ENCODE data around the gene SCN10A. TPM values are rescaled to one million over a fixed set of nuclear protein-coding genes. Genes with fewer than 3 reads are reported as not detected.

SCN10A gene
- total and polyA plus RNA-seq, 2 of the 13 experiments (the other 11 are each of a cell fraction or from before 2014, with no cell fraction given), result not detected

DNA sequence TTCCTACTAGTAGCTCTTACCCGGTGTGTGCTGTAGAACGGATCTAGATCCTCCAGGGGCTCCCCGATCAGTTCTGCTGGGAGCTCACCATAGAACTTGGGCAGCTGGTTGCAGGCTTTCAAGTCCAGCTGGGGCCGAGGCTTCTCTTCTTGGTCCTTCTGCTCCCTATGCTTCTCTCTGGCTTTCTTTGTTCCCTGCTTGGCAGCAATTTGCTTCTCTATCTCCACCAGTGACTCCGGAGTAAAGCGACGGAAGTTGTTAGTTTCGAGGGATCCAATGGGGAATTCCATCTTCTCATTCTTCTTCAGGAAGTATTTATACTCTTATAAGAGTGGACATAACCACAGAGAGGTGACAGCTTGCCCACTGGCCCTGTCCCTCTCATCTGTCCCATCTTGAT, 22.3 kb downstream of the SCN10A start (continued):
- TF ChIP-seq, protein P1, sequence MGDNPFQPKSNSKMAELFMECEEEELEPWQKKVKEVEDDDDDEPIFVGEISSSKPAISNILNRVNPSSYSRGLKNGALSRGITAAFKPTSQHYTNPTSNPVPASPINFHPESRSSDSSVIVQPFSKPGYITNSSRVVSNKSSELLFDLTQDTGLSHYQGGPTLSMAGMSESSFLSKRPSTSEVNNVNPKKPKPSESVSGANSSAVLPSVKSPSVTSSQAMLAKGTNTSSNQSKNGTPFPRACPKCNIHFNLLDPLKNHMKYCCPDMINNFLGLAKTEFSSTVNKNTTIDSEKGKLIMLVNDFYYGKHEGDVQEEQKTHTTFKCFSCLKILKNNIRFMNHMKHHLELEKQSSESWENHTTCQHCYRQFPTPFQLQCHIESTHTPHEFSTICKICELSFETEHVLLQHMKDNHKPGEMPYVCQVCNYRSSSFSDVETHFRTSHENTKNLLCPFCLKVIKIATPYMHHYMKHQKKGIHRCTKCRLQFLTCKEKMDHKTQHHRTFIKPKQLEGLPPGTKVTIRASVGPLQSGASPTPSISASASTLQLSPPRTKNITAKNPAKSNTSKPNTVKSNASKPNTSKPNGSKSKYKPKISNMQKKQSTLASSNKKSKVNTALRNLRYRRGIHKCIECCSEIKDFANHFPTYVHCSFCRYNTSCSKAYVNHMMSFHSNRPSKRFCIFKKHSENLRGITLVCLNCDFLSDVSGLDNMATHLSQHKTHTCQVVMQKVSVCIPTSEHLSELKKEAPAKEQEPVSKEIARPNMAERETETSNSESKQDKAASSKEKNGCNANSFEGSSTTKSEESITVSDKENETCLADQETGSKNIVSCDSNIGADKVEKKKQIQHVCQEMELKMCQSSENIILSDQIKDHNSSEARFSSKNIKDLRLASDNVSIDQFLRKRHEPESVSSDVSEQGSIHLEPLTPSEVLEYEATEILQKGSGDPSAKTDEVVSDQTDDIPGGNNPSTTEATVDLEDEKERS (CRISPR knock-in tag; IDR thresholded peaks at IDR 0.05), result no peak
- no peak for TF ChIP-seq TEAD2 (CRISPR knock-in tag; IDR thresholded peaks at IDR 0.05)
- TF ChIP-seq, protein P2, sequence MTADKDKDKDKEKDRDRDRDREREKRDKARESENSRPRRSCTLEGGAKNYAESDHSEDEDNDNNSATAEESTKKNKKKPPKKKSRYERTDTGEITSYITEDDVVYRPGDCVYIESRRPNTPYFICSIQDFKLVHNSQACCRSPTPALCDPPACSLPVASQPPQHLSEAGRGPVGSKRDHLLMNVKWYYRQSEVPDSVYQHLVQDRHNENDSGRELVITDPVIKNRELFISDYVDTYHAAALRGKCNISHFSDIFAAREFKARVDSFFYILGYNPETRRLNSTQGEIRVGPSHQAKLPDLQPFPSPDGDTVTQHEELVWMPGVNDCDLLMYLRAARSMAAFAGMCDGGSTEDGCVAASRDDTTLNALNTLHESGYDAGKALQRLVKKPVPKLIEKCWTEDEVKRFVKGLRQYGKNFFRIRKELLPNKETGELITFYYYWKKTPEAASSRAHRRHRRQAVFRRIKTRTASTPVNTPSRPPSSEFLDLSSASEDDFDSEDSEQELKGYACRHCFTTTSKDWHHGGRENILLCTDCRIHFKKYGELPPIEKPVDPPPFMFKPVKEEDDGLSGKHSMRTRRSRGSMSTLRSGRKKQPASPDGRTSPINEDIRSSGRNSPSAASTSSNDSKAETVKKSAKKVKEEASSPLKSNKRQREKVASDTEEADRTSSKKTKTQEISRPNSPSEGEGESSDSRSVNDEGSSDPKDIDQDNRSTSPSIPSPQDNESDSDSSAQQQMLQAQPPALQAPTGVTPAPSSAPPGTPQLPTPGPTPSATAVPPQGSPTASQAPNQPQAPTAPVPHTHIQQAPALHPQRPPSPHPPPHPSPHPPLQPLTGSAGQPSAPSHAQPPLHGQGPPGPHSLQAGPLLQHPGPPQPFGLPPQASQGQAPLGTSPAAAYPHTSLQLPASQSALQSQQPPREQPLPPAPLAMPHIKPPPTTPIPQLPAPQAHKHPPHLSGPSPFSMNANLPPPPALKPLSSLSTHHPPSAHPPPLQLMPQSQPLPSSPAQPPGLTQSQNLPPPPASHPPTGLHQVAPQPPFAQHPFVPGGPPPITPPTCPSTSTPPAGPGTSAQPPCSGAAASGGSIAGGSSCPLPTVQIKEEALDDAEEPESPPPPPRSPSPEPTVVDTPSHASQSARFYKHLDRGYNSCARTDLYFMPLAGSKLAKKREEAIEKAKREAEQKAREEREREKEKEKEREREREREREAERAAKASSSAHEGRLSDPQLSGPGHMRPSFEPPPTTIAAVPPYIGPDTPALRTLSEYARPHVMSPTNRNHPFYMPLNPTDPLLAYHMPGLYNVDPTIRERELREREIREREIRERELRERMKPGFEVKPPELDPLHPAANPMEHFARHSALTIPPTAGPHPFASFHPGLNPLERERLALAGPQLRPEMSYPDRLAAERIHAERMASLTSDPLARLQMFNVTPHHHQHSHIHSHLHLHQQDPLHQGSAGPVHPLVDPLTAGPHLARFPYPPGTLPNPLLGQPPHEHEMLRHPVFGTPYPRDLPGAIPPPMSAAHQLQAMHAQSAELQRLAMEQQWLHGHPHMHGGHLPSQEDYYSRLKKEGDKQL (CRISPR knock-in tag; IDR thresholded peaks at IDR 0.05; ENCODE audit: low read depth), result no peak

DNA sequence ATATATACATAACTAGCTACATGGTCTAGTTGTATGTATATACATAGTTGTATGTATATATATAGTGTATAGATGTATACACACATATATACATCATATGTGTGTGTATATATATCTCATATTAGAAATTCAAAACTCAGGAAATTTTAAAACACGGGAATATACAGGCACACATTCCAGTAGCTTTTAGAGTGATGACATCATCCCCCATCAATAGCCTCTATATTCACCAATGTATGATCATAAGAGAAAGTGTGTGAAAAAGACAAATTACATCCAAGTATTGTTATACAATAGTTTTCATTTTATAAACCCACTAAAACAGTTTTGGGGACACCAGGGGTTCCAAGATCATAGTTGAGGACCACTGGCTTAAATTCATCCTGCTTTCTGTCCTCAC, 23.0 kb downstream of the SCN10A start:
- no peak overlapping the region for H3K9ac ChIP-seq (ENCODE audit: insufficient read depth, low read depth, low read length)
- no peak overlapping the region for H3K27ac ChIP-seq (ENCODE audit: extremely low read length, insufficient read depth, low read length)
- ChIA-PET CTCF (ENCODE audit: low intra/inter-chr PET ratio, low total read pairs) (no interaction called here), POLR2A (no interaction called here)
- WGBS (ENCODE audit: low lambda C conversion rate), result 0% methylated on average over 1 of the region's 1 CpG
- TF ChIP-seq ZKSCAN8 (CRISPR knock-in tag; IDR thresholded peaks at IDR 0.05; ENCODE audit: borderline replicate concordance) (no peak), ZNF775 (CRISPR knock-in tag; IDR thresholded peaks at IDR 0.05; ENCODE audit: borderline replicate concordance) (no peak), ATF7 (IDR thresholded peaks at IDR 0.05) (peak; percentile 86), ATF7 (CRISPR knock-in tag; IDR thresholded peaks at IDR 0.05) (no peak)
- no peak overlapping the region for H3K4me3 ChIP-seq (replicated peaks in 1 of 3; ENCODE audit: insufficient read depth in 1 of 3, low read depth in 2 of 3, low read length in 3 of 3)
- DNase-seq (ENCODE audit: low spot score), result no peak
- no peaks in the 10 kb centered on the region for H3K9me3 ChIP-seq (ENCODE audit: low read length)
- H3K36me3 ChIP-seq (replicated peaks in 1 of 2; ENCODE audit: control insufficient read depth in 1 of 2, insufficient read depth in 2 of 2, low read length in 2 of 2), result no peaks in the 10 kb centered on the region
- intact Hi-C loops (cut with micrococcal nuclease; ENCODE audit: unreplicated experiment), result no loop called here
- in situ Hi-C loops (cut with HindIII; ENCODE audit: extremely low pct_ligation_motif_present, low pct_unique_long_range_greater_than_20kb), result no loop called here
- H2AFZ ChIP-seq (ENCODE audit: low read length), result no peak overlapping the region
- no peaks in the 10 kb centered on the region for H3K79me2 ChIP-seq (ENCODE audit: insufficient read depth, low read length)
- no TSS peak for BruUV-seq (replicated peaks)
- no peak for ATAC-seq
- no peaks in the 10 kb centered on the region for H3K27me3 ChIP-seq (ENCODE audit: control insufficient read depth in 1 of 2, insufficient read depth in 2 of 2, low read length in 2 of 2)
- no peaks in the 10 kb centered on the region for H3K4me1 ChIP-seq (ENCODE audit: insufficient read depth, low read length)
- no peak overlapping the region for H3K4me2 ChIP-seq (ENCODE audit: low read depth, low read length)
- no peak for FAIRE-seq
- no peaks in the 10 kb centered on the region for H4K20me1 ChIP-seq (ENCODE audit: insufficient read depth, low read length)

Data from HepG2 (cell line).